ENCODE data around the gene NPR3. TPM values are rescaled to one million over a fixed set of nuclear protein-coding genes. Genes with fewer than 3 reads are reported as not detected.

NPR3 gene
- total RNA-seq, 1 donor from 2014 or later: 81.0 TPM

DNA sequence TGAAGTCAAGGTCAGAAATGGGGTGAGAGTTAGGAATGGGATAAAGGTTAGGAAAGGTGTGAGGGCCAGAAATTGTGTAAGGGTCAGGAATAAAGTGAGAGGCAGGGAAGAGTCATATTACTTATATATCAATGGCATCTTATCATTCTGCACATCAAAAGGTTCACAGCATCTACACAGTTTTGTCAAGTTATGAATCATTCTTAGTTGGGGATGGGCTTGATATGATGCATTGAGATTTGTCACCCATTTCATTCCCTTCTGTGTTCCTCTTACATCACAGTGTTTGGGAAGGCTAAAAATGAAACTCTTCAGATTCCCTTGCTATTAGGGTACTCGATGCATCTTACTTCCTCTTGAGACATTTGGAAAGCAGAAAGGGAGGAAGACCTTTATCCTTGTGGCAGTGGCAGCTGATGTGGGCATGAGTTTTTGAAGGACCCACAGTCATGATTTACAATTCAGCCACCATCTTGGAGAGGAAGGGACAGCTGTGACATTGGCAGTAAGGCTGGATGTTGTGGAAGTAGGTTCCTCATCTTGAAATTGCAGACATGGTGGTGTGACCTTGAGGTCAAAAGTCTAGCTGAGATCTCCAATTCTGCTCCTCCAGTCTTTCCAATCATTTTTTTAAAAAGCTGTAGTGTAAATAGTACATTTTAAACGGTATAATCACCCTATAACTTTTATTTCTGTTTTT is 24.2 kb upstream of the NPR3 start:
- intact Hi-C loops (cut with micrococcal nuclease): no loop called here
- no peak for DNase-seq
- no peaks in the 10 kb centered on the region for H3K36me3 ChIP-seq
- H3K4me1 ChIP-seq: peaks cover 14% of the 10 kb centered on the region
- H3K4me3 ChIP-seq: no peak overlapping the region
- H3K27ac ChIP-seq (replicated peaks): peak overlapping the region; percentile 57
- peaks cover 20% of the 10 kb centered on the region for H3K9me3 ChIP-seq (replicated peaks)
- TF ChIP-seq, protein P1, sequence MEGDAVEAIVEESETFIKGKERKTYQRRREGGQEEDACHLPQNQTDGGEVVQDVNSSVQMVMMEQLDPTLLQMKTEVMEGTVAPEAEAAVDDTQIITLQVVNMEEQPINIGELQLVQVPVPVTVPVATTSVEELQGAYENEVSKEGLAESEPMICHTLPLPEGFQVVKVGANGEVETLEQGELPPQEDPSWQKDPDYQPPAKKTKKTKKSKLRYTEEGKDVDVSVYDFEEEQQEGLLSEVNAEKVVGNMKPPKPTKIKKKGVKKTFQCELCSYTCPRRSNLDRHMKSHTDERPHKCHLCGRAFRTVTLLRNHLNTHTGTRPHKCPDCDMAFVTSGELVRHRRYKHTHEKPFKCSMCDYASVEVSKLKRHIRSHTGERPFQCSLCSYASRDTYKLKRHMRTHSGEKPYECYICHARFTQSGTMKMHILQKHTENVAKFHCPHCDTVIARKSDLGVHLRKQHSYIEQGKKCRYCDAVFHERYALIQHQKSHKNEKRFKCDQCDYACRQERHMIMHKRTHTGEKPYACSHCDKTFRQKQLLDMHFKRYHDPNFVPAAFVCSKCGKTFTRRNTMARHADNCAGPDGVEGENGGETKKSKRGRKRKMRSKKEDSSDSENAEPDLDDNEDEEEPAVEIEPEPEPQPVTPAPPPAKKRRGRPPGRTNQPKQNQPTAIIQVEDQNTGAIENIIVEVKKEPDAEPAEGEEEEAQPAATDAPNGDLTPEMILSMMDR (IDR thresholded peaks at IDR 0.05; ENCODE audit: borderline replicate concordance): no peak
- no peaks in the 10 kb centered on the region for H3K27me3 ChIP-seq (ENCODE audit: low read depth)

DNA sequence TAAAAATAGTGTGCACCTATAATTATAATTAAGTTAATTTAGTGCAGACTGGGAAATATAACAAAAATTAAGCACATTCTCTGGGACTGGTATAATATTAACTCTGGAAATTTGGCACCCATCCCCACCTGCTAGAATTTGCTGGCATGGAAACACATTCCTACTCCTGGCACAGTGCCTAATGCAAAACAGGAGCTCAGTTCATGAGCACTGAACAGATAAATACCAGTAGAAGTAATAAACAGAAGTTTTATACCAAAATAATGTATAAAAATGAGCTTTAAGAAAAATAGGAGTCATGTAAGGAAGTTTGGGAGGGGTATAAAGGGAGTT is 23.7 kb upstream of the NPR3 start:
- TF ChIP-seq, protein P1 (IDR thresholded peaks at IDR 0.05; ENCODE audit: borderline replicate concordance): no peak
- H3K4me1 ChIP-seq: peaks cover 20% of the 10 kb centered on the region
- DNase-seq: no peak
- H3K27me3 ChIP-seq (ENCODE audit: low read depth): no peaks in the 10 kb centered on the region
- H3K4me3 ChIP-seq: no peak overlapping the region
- intact Hi-C loops (cut with micrococcal nuclease): no loop called here
- peak overlapping the region; percentile 57 for H3K27ac ChIP-seq (replicated peaks)
- peaks cover 20% of the 10 kb centered on the region for H3K9me3 ChIP-seq (replicated peaks)
- no peaks in the 10 kb centered on the region for H3K36me3 ChIP-seq

DNA sequence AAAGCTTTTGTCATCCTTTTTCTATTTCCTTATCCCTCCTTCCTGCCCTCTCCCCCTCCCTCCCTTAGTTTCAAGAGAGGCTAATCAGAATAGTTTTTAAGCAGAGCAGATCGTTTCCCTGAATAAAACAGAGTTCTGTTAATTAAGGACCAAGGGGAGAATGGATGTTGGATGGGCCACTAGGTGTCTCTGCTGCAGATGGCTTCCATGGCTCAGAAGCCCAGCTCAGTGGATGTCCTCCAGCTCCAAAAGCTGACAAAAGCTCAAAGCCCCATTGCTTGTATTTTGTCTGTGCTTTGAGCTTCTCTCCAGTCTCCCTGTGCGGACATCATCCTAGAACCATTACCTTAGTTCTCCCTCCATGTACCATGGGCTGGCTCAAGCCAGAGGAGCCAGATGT is 21.0 kb upstream of the NPR3 start:
- no peaks in the 10 kb centered on the region for H3K27me3 ChIP-seq (ENCODE audit: low read depth)
- TF ChIP-seq, protein P1 (IDR thresholded peaks at IDR 0.05; ENCODE audit: borderline replicate concordance): no peak
- H3K4me3 ChIP-seq: no peak overlapping the region
- intact Hi-C loops (cut with micrococcal nuclease): no loop called here
- H3K9me3 ChIP-seq (replicated peaks): peaks cover 5% of the 10 kb centered on the region
- peaks cover 24% of the 10 kb centered on the region for H3K4me1 ChIP-seq
- H3K27ac ChIP-seq (replicated peaks): no peak overlapping the region
- no peak for DNase-seq
- H3K36me3 ChIP-seq: no peaks in the 10 kb centered on the region

DNA sequence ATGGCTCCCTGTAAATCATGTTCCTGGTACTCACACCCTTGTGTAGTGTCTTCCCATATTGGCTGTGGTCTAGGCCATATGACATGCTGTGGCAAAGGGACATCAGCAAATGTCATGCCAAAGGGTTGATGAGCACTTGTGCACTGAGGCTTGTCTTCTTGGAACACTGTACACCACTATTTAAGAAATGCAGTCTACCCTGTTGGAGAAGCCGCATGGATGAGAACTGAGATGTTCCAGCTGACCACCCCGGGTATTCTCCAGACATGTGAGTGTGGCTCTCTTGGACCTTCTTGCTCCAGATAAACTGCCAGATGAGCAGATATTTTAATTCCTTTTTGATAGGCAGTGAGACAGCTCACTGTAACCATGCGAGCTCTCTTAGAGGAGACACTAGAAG is 20.5 kb upstream of the NPR3 start:
- H3K4me1 ChIP-seq: peaks cover 24% of the 10 kb centered on the region
- intact Hi-C loops (cut with micrococcal nuclease): no loop called here
- DNase-seq: no peak
- H3K9me3 ChIP-seq (replicated peaks): peaks cover 5% of the 10 kb centered on the region
- no peak overlapping the region for H3K27ac ChIP-seq (replicated peaks)
- no peaks in the 10 kb centered on the region for H3K27me3 ChIP-seq (ENCODE audit: low read depth)
- TF ChIP-seq, protein P1 (IDR thresholded peaks at IDR 0.05; ENCODE audit: borderline replicate concordance): no peak
- no peak overlapping the region for H3K4me3 ChIP-seq
- H3K36me3 ChIP-seq: no peaks in the 10 kb centered on the region

DNA sequence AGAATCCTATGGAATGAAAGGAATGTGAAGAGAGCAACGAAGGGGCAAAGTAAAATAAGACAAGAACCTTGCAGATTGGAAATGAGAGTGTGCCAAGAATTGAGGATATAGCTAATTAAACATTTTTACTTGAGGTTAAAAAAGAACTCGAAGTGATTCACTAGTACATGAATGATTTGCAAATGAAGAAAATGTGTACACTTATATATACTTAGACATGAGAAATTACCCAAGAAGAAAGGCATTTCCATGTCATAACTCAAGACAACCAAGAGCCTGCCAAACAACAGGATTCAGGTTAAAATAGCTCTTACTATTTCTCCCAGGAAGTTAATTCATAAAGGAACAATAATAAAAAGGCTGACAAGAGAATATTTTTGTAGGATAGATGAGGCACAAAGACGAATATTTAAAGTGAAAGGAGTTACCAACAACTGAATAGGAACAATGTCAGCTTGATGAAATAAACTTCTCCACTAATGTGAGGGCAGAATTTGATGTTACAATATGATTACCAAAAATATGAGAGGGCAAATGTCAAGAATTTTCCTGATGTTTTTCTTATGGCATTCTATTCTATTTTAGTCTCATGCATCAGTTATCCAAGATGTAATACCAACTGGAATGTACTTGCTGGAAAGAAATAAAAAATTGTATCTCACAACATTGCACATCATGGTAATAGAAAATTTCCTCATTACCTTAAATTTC is 18.9 kb upstream of the NPR3 start:
- H3K27me3 ChIP-seq (ENCODE audit: low read depth): no peaks in the 10 kb centered on the region
- intact Hi-C loops (cut with micrococcal nuclease): no loop called here
- no peaks in the 10 kb centered on the region for H3K36me3 ChIP-seq
- H3K4me3 ChIP-seq: no peak overlapping the region
- DNase-seq: no peak
- H3K4me1 ChIP-seq: peaks cover 18% of the 10 kb centered on the region
- TF ChIP-seq, protein P1 (IDR thresholded peaks at IDR 0.05; ENCODE audit: borderline replicate concordance): no peak
- peaks cover 17% of the 10 kb centered on the region for H3K9me3 ChIP-seq (replicated peaks)
- no peak overlapping the region for H3K27ac ChIP-seq (replicated peaks)
